ENCODE measurements around the gene NCAPG.

NCAPG gene

DNA sequence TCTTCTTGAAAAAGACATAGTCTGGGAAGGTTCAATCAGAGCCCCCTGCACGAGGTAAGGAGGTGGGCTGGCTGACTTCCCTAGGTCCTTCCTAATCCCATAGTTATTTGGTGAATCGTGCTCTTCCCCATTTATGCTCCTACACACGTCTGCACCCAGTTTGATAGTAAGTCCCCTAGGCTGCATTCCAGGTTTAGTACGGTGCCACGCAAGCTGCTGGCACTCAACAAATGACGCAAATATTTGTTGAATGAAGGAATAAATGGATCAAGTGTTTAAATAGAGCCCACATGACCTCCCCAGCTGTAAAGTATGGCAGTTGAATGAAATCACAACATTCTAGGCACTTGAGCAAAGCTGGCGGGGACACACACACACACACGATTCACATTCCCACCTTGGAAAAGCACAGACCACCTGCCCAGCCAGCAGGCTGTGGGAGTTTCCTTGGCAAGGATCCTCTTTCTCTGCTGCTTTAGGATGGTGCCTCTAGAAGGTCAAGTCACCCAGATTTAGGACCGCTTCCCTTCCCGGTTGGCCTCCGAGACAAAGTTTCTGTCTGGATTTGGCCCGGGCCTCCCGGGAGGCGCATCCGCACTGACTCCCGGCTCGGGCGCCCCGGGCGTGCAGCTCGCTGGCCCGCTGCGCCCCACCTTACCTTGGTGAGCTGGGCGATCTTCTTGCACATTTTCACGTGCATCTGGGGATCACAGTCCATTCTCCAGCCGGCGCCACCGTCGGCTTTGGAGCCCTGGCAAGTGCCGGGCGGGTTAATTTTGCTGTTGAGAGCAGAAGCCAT lies 30.1 kb upstream of the NCAPG start:
- TF ChIP-seq, protein P1, sequence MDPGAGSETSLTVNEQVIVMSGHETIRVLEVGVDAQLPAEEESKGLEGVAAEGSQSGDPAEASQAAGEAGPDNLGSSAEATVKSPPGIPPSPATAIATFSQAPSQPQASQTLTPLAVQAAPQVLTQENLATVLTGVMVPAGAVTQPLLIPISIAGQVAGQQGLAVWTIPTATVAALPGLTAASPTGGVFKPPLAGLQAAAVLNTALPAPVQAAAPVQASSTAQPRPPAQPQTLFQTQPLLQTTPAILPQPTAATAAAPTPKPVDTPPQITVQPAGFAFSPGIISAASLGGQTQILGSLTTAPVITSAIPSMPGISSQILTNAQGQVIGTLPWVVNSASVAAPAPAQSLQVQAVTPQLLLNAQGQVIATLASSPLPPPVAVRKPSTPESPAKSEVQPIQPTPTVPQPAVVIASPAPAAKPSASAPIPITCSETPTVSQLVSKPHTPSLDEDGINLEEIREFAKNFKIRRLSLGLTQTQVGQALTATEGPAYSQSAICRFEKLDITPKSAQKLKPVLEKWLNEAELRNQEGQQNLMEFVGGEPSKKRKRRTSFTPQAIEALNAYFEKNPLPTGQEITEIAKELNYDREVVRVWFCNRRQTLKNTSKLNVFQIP (CRISPR knock-in tag; IDR thresholded peaks at IDR 0.05; ENCODE audit: borderline replicate concordance, low read depth), result no peak
- no peak for TF ChIP-seq BACH2 (CRISPR knock-in tag; IDR thresholded peaks at IDR 0.05; ENCODE audit: borderline replicate concordance)
- no peak for TF ChIP-seq ZNF565 (CRISPR knock-in tag; conservative IDR thresholded peaks at IDR 0.05; ENCODE audit: low read depth)
- TF ChIP-seq, protein P2, sequence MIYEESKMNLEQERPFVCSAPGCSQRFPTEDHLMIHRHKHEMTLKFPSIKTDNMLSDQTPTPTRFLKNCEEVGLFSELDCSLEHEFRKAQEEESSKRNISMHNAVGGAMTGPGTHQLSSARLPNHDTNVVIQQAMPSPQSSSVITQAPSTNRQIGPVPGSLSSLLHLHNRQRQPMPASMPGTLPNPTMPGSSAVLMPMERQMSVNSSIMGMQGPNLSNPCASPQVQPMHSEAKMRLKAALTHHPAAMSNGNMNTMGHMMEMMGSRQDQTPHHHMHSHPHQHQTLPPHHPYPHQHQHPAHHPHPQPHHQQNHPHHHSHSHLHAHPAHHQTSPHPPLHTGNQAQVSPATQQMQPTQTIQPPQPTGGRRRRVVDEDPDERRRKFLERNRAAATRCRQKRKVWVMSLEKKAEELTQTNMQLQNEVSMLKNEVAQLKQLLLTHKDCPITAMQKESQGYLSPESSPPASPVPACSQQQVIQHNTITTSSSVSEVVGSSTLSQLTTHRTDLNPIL (CRISPR knock-in tag; IDR thresholded peaks at IDR 0.05; ENCODE audit: low read depth), result no peak
- no peak for TF ChIP-seq ZC3H10 (CRISPR knock-in tag; IDR thresholded peaks at IDR 0.05)
- TF ChIP-seq PPARA (CRISPR knock-in tag; IDR thresholded peaks at IDR 0.05; ENCODE audit: borderline replicate concordance), result no peak
- TF ChIP-seq SNAI2 (CRISPR knock-in tag; IDR thresholded peaks at IDR 0.05), result no peak
- no peak for TF ChIP-seq RARB (CRISPR knock-in tag; IDR thresholded peaks at IDR 0.05)
- TF ChIP-seq, protein P3, sequence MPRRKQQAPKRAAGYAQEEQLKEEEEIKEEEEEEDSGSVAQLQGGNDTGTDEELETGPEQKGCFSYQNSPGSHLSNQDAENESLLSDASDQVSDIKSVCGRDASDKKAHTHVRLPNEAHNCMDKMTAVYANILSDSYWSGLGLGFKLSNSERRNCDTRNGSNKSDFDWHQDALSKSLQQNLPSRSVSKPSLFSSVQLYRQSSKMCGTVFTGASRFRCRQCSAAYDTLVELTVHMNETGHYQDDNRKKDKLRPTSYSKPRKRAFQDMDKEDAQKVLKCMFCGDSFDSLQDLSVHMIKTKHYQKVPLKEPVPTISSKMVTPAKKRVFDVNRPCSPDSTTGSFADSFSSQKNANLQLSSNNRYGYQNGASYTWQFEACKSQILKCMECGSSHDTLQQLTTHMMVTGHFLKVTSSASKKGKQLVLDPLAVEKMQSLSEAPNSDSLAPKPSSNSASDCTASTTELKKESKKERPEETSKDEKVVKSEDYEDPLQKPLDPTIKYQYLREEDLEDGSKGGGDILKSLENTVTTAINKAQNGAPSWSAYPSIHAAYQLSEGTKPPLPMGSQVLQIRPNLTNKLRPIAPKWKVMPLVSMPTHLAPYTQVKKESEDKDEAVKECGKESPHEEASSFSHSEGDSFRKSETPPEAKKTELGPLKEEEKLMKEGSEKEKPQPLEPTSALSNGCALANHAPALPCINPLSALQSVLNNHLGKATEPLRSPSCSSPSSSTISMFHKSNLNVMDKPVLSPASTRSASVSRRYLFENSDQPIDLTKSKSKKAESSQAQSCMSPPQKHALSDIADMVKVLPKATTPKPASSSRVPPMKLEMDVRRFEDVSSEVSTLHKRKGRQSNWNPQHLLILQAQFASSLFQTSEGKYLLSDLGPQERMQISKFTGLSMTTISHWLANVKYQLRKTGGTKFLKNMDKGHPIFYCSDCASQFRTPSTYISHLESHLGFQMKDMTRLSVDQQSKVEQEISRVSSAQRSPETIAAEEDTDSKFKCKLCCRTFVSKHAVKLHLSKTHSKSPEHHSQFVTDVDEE (CRISPR knock-in tag; IDR thresholded peaks at IDR 0.05), result no peak
- TF ChIP-seq ZNF8 (CRISPR knock-in tag; IDR thresholded peaks at IDR 0.05), result no peak
- no peak for TF ChIP-seq ZFP30 (CRISPR knock-in tag; IDR thresholded peaks at IDR 0.05)
- no peak for TF ChIP-seq ZFP3 (CRISPR knock-in tag; IDR thresholded peaks at IDR 0.05)
- ATAC-seq, result no peak

DNA sequence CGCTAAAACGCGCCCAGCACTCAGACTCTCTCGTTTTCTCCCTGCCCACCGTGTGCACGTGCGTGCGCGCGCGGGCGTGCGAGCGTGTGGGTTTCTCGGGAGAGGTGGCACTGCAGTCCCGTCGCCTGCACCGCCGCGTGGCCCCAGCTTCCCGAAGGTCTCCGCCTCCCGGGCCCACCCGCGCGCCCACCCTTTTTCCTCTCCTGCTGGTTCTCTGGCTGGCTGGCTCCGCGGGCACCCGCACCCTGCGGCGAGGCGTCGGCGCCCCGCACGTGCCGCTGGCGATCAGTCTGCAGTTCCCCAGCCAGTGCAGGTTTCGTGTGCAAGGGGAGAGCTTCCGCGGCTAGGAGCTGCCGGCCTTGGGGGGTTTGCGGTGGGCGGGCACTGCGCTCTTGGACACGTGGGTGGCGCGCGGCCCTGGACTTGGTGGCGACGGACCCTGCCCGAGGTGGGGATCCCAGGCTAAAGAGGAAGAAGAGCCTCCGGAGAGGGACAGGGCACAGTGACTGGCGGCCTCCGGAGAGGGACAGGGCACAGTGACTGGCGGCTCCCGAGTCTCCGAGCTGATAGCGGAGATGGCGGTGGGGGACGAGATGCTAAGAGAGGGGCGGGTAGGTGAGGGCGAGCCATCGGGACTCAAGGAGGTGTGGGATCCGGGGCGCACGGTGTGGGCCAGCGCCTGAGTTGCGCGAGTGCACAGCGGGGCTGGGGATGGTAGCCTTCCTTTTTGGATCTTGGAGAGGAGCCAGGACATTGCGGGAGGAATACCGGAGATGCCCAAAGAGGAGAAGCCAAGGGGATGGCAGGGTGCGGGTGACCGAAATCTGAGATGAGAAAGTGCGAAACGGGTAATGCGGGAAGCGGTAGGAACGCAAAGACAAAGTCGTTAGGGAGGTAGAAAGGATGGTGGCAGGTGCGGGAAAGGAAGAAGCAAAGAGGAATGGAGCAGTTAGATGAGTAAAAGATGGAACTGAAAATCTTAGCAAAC lies 29.2 kb upstream of the NCAPG start, which contains the start of gene FAM184B:
TSS of gene FAM184B (minus strand) at position 322 of the 988 bp plus-strand sequence. CDS start 322 bp downstream, outside the sequence.
- ATAC-seq, result peak; percentile 44; the same call in 2 of the 3 replicates
- TF ChIP-seq ISL1 (CRISPR knock-in tag; IDR thresholded peaks at IDR 0.05) (no peak), RARB (CRISPR knock-in tag; IDR thresholded peaks at IDR 0.05) (no peak), ESRRG (CRISPR knock-in tag; IDR thresholded peaks at IDR 0.05) (no peak), OSR1 (CRISPR knock-in tag; IDR thresholded peaks at IDR 0.05) (no peak), GLIS3 (CRISPR knock-in tag; IDR thresholded peaks at IDR 0.05) (no peak), ZNF70 (CRISPR knock-in tag; IDR thresholded peaks at IDR 0.05) (no peak), PPARA (CRISPR knock-in tag; IDR thresholded peaks at IDR 0.05; ENCODE audit: borderline replicate concordance) (no peak), ZC3H10 (CRISPR knock-in tag; IDR thresholded peaks at IDR 0.05) (no peak), TOX (CRISPR knock-in tag; IDR thresholded peaks at IDR 0.05; ENCODE audit: borderline replicate concordance) (no peak), SNAI2 (CRISPR knock-in tag; IDR thresholded peaks at IDR 0.05) (no peak), ARNTL (CRISPR knock-in tag; IDR thresholded peaks at IDR 0.05; ENCODE audit: borderline replicate concordance, low read depth) (no peak), TCF4 (CRISPR knock-in tag; IDR thresholded peaks at IDR 0.05; ENCODE audit: borderline replicate concordance) (no peak), BACH2 (CRISPR knock-in tag; IDR thresholded peaks at IDR 0.05; ENCODE audit: borderline replicate concordance) (no peak)
- TF ChIP-seq, protein P4, sequence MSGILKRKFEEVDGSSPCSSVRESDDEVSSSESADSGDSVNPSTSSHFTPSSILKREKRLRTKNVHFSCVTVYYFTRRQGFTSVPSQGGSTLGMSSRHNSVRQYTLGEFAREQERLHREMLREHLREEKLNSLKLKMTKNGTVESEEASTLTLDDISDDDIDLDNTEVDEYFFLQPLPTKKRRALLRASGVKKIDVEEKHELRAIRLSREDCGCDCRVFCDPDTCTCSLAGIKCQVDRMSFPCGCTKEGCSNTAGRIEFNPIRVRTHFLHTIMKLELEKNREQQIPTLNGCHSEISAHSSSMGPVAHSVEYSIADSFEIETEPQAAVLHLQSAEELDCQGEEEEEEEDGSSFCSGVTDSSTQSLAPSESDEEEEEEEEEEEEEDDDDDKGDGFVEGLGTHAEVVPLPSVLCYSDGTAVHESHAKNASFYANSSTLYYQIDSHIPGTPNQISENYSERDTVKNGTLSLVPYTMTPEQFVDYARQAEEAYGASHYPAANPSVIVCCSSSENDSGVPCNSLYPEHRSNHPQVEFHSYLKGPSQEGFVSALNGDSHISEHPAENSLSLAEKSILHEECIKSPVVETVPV (CRISPR knock-in tag; IDR thresholded peaks at IDR 0.05), result no peak
- TF ChIP-seq, protein P2 (CRISPR knock-in tag; IDR thresholded peaks at IDR 0.05; ENCODE audit: low read depth), result no peak
- TF ChIP-seq, protein P3 (CRISPR knock-in tag; IDR thresholded peaks at IDR 0.05), result no peak

All from SK-N-SH treated with all-trans-retinoic acid at 6 μM for 48 hours (cell line).